Natural killer cell (primary cell): ENCODE results near the gene OXSR1. TPM values are rescaled to one million over a fixed set of nuclear protein-coding genes. Genes with fewer than 3 reads are reported as not detected.
A peak's percentile ranks its signal among the peaks of the same experiment; 100 is the strongest.

Experiments used
- ATAC-seq, 3 donors: fragments of 150-1000 bp in 2 of 3; fragments of 200-7000 bp in 1 of 3; cut with Tn5 transposase; 1 replicate in 1 of 3; 2 replicates in 2 of 3; pipeline ENCODE4 v1.10.0; 2021; ENCODE audit warnings: mild to moderate bottlenecking in 2 of 3, moderate library complexity in 2 of 3
- DNase-seq, 2 donors: peaks; one replicate each; pipeline versions ENCODE4 v3.0.0 to v3.0.0-alpha.2; 2013 to 2021; ENCODE audit warnings: mixed read lengths in 1 of 2
- H3K27ac ChIP-seq: one replicate; pipeline ENCODE4 v1.5.1; 2013; ENCODE audit warnings: mild to moderate bottlenecking, low read length
- H3K27me3 ChIP-seq: one replicate; pipeline ENCODE4 v1.6.1; 2013; ENCODE audit warnings: low read length; ENCODE audit not compliant: control insufficient read depth, insufficient read depth
- H3K36me3 ChIP-seq: one replicate; pipeline ENCODE4 v1.6.1; 2013; ENCODE audit warnings: low read length; ENCODE audit not compliant: control insufficient read depth, insufficient read depth
- H3K4me1 ChIP-seq: one replicate; pipeline ENCODE4 v1.6.1; 2013; ENCODE audit warnings: low read length; ENCODE audit not compliant: control insufficient read depth, insufficient read depth
- H3K4me3 ChIP-seq: one replicate; pipeline ENCODE4 v1.5.1; 2013; ENCODE audit warnings: low read length
- H3K9me3 ChIP-seq: one replicate; pipeline ENCODE4 v1.6.1; 2013; ENCODE audit warnings: low read length; ENCODE audit not compliant: control insufficient read depth, insufficient read depth
- H3K27ac Mint-ChIP-seq, 2 donors: one replicate each; pipeline ENCODE4 v1.8.0; 2022; ENCODE audit warnings: mild to moderate bottlenecking in 2 of 2, mixed read lengths in 2 of 2, moderate library complexity in 1 of 2
- H3K27me3 Mint-ChIP-seq, 2 donors: one replicate each; pipeline ENCODE4 v1.8.0; 2022; ENCODE audit warnings: low read depth in 2 of 2, mixed read lengths in 2 of 2
- H3K36me3 Mint-ChIP-seq: one replicate; pipeline ENCODE4 v1.8.0; 2022; ENCODE audit warnings: mixed read lengths
- H3K4me1 Mint-ChIP-seq, 2 donors: one replicate each; pipeline ENCODE4 v1.8.0; 2022; ENCODE audit warnings: mixed read lengths in 2 of 2
- H3K4me3 Mint-ChIP-seq: one replicate; pipeline ENCODE4 v1.8.0; 2022; ENCODE audit warnings: mild to moderate bottlenecking, moderate library complexity, mixed read lengths
- H3K9me3 Mint-ChIP-seq, 2 donors: one replicate each; pipeline ENCODE4 v1.8.0; 2022; ENCODE audit warnings: mixed read lengths in 2 of 2
- WGBS: methylation state at CpG from one replicate; pipeline ENCODE4 v1.1.7; 2013; ENCODE audit warnings: missing lambda C conversion rate; ENCODE audit not compliant: insufficient coverage; 5-methylcytosine and 5-hydroxymethylcytosine counted together
- intact Hi-C: fragments of 100-400 bp; cut with micrococcal nuclease; formaldehyde crosslinking; loops from one replicate; pipeline ENCODE4 v1.14.2; 2022
- total RNA-seq, 4 donors: library from RNA; stranded (reverse); fragments of 120-200 nt in 1 of 4; gene quantifications; one replicate each; pipeline versions ENCODE4 v1.2.3 to v1.2.4, GENCODE V29; 2013 to 2022
- TF ChIP-seq, protein P1 (sequence below): fragments of 200-600 bp; IDR thresholded peaks from one replicate; pipeline ENCODE4 v1.8.0; 2022; ENCODE audit warnings: antibody characterized with exemption

Gene OXSR1
- total RNA-seq, 3 donors from 2014 or later (not counting 1 experiment from before 2014, with no cell fraction given): 37.2 to 46.1 (median 44.0) TPM

DNA sequence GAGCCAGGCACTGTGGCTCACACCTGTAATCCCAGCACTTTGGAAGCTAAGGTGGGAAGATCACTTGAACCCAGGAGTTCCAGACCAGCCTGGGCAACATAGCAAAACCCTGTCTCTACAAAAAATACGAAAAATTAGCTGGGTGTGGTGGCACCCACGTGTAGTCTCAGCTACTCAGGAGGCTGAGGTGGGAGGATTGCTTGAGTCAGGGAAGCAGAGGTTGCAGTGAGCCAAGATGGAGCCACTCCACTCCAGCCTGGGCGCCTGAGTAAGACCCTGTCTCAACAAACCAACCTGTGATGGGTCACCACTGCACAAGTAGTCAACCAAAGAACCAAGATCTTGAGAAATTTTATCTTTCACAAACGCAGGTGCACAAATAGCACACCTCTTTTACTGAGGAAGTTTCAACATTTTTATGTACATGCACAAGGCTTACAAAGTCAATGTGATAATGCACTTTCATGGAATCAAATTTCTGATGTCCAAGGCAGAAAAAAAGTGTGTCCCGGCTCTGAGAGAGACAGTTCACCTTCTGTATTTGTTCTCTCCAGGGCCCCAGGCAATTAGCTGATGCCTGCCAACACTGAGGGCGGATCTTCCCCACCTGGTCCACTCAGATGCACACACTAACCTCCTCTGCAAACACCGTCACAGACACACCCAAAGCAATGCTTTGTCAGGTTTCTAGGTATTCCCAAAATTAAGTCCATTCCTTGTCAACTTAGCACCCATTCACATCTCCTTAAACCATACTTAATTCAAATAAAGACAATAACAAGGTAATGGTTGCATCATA, 40.8 kb upstream of the OXSR1 start:
- intact Hi-C loops: no loop called here
- TF ChIP-seq, protein P1, sequence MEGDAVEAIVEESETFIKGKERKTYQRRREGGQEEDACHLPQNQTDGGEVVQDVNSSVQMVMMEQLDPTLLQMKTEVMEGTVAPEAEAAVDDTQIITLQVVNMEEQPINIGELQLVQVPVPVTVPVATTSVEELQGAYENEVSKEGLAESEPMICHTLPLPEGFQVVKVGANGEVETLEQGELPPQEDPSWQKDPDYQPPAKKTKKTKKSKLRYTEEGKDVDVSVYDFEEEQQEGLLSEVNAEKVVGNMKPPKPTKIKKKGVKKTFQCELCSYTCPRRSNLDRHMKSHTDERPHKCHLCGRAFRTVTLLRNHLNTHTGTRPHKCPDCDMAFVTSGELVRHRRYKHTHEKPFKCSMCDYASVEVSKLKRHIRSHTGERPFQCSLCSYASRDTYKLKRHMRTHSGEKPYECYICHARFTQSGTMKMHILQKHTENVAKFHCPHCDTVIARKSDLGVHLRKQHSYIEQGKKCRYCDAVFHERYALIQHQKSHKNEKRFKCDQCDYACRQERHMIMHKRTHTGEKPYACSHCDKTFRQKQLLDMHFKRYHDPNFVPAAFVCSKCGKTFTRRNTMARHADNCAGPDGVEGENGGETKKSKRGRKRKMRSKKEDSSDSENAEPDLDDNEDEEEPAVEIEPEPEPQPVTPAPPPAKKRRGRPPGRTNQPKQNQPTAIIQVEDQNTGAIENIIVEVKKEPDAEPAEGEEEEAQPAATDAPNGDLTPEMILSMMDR: no peak
- Mint-ChIP-seq H3K4me1 (peaks cover 5 to 28% of the 10 kb centered on the region in 2 donors), H3K27me3 (no peaks in the 10 kb centered on the region), H3K36me3 (peaks cover 6% of the 10 kb centered on the region), H3K9me3 (no peaks in the 10 kb centered on the region), H3K27ac (no peak overlapping the region), H3K4me3 (no peak overlapping the region)
- DNase-seq (no peak), ATAC-seq (no peak)
- H3K9me3 ChIP-seq: no peaks in the 10 kb centered on the region
- no peak overlapping the region for H3K27ac ChIP-seq
- H3K4me3 ChIP-seq: no peak overlapping the region
- WGBS: 91% methylated on average over 7 of the region's 7 CpGs
- H3K4me1 ChIP-seq: no peaks in the 10 kb centered on the region
- H3K27me3 ChIP-seq: no peaks in the 10 kb centered on the region
- H3K36me3 ChIP-seq: peaks cover 84% of the 10 kb centered on the region

DNA sequence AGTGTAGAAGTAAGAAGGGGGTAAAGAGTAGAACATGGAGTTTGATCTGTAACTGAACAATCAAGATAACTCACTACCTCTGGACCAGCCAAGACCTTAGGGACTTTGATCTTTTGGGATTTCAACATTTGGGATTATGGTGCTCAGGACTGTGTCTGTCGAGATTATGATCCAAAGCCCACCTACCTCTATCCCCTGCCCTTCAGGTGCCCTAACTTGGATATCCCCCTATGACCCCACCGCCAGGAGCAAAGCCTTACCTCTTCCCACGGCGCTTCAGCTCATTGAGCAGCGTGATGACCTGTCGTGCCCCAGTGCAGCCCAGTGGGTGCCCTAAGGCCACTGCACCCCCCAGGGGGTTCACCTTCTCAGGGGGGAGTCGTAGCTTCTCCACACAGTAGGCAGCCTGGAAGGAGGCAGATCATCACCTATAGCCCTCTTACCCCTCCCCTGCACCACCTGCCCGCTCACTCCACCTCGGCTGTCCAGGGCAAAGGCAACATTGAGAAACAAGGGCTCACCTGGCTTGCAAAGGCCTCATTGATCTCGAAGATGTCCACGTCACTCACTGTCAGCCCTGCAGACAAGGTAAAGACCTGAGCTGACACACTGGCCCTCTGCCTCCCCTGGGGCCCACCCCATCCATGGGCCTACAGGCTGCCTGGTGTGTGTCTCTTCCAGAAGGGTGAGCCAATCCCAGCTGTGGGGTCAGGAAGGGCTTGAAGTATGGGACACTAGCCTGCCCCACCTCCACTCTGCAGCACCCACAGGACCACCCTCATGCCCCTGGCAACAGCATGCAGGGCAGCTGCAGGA, 39.8 kb upstream of the OXSR1 start:
- no peaks in the 10 kb centered on the region for H3K27me3 Mint-ChIP-seq
- peaks cover 6% of the 10 kb centered on the region for H3K36me3 Mint-ChIP-seq
- Histone ChIP-seq H3K27ac (no peak overlapping the region), H3K4me3 (no peak overlapping the region), H3K36me3 (peaks cover 85% of the 10 kb centered on the region), H3K9me3 (no peaks in the 10 kb centered on the region), H3K4me1 (no peaks in the 10 kb centered on the region), H3K27me3 (no peaks in the 10 kb centered on the region)
- H3K4me1 Mint-ChIP-seq: peaks cover 10 to 29% of the 10 kb centered on the region in 2 donors
- peak overlapping the region in 1 of 2 donors; percentile 66 for H3K27ac Mint-ChIP-seq
- TF ChIP-seq, protein P1: no peak
- H3K9me3 Mint-ChIP-seq: no peaks in the 10 kb centered on the region
- intact Hi-C loops: no loop called here
- H3K4me3 Mint-ChIP-seq: no peak overlapping the region
- no peak for ATAC-seq
- 97% methylated on average over 11 of the region's 11 CpGs for WGBS
- no peak for DNase-seq

DNA sequence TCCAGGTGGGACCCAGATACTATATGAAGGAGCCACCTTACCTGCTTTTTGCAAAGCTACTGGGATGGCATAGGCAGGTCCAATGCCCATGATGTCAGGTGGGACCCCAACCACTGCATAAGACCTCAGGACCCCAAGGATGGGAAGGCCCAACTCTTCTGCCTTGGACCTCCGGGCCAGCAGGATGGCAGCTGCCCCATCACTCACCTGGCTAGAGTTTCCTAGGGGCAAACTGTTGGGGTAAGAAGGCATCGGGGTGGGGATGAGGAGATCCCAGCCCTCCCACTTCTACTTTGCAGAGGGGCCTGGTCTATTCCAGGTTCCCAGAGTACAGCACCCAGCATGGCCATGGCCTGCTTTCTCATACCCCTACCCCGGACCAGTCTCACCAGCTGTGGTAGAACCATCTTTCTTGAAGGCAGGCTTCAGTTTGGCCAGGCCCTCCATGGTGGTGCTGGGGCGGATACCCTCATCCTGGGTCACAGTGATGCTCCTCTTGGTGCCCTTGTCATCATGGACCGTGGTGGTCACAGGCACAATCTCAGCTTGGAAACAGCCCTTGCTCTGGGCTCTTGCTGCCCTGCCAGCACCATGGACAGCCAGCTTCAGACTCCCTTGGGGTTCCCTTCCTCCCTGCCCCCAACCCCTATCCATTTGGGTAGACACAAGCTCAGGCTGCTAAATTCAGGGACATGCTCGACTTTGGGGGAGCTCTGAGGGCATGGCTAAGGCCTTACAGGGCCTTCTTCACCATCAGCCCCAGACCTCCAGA, 39.0 kb upstream of the OXSR1 start:
- H3K36me3 Mint-ChIP-seq: peaks cover 6% of the 10 kb centered on the region
- H3K9me3 ChIP-seq: no peaks in the 10 kb centered on the region
- no peaks in the 10 kb centered on the region for H3K4me1 ChIP-seq
- H3K27ac Mint-ChIP-seq: peak overlapping the region in 1 of 2 donors; percentile 66
- no peaks in the 10 kb centered on the region for H3K9me3 Mint-ChIP-seq
- DNase-seq (no peak), ATAC-seq (no peak)
- no peak overlapping the region for H3K27ac ChIP-seq
- TF ChIP-seq, protein P1: no peak
- WGBS: 97% methylated on average over 4 of the region's 6 CpGs
- no peak overlapping the region for H3K4me3 ChIP-seq
- H3K4me3 Mint-ChIP-seq: no peak overlapping the region
- no peaks in the 10 kb centered on the region for H3K27me3 Mint-ChIP-seq
- peaks cover 84% of the 10 kb centered on the region for H3K36me3 ChIP-seq
- H3K4me1 Mint-ChIP-seq: peaks cover 14 to 27% of the 10 kb centered on the region in 2 donors
- H3K27me3 ChIP-seq: no peaks in the 10 kb centered on the region
- intact Hi-C loops: no loop called here
